Activated CD8-positive, alpha-beta memory T cell treated with anti-CD3 and anti-CD28 coated beads, Interleukin-2, amount 10 ng/mL, durations not matched to agents 7 days and 5 days (primary cell): ENCODE data around the gene ADPRM. TPM values are rescaled to one million over a fixed set of nuclear protein-coding genes. Genes with fewer than 3 reads are reported as not detected.
A peak's percentile ranks its signal among the peaks of the same experiment; 100 is the strongest.

Source experiments
- ATAC-seq: fragments of 150-1000 bp; cut with Tn5 transposase; one replicate; pipeline ENCODE4 v1.10.0; 2021; ENCODE audit warnings: moderate library complexity
- CTCF ChIA-PET: fragments of 350-600 bp; sonication (Branson Sonifier 250); formaldehyde crosslinking; loops from one replicate; lab custom pipeline; 2021; ENCODE audit warnings: antibody characterized with exemption; lab: Charles Lee
- DNase-seq: peaks from one replicate; pipeline ENCODE4 v3.0.0-alpha.2; 2020
- H3K27ac Mint-ChIP-seq: one replicate; pipeline ENCODE4 v1.8.0; 2021; ENCODE audit warnings: mild to moderate bottlenecking, mixed read lengths
- H3K27me3 Mint-ChIP-seq: one replicate; pipeline ENCODE4 v1.8.0; 2021; ENCODE audit warnings: mixed read lengths
- H3K36me3 Mint-ChIP-seq: one replicate; pipeline ENCODE4 v1.8.0; 2021; ENCODE audit warnings: mild to moderate bottlenecking, mixed read lengths
- H3K4me1 Mint-ChIP-seq: one replicate; pipeline ENCODE4 v1.8.0; 2021; ENCODE audit warnings: mixed read lengths
- H3K4me3 Mint-ChIP-seq: one replicate; pipeline ENCODE4 v1.8.0; 2021; ENCODE audit warnings: mild to moderate bottlenecking, moderate library complexity, mixed read lengths
- H3K9me3 Mint-ChIP-seq: one replicate; pipeline ENCODE4 v1.8.0; 2022; ENCODE audit warnings: low read depth, mixed read lengths
- total RNA-seq, 2 experiments: library from RNA; stranded (reverse); gene quantifications; one replicate each; pipeline ENCODE4 v1.2.3, GENCODE V29; 2021

ADPRM gene
- total RNA-seq, 2 experiments from 2014 or later, result 9.9 to 10.6 TPM

DNA sequence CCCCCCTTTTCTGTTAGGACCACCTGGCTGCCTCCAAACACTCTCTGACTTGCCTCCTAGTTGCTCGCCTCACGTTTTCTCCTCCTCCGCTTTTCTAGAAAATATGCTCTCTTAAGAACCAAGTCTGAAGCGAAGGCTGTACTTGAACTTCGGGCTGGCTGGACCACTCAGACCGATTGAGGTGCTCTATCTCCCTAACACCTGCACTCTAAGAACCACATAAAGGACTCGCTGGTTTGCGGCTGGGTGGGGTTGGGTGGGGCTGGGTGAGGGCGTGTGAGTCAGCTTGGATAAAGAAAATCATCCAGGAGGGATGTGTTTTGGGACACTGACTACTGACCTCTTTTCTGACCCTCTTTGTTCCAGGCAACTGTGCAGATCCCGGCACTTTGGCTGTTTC is 55.3 kb downstream of the ADPRM start:
- Mint-ChIP-seq H3K27me3 (no peaks in the 10 kb centered on the region), H3K27ac (no peak overlapping the region), H3K4me1 (no peaks in the 10 kb centered on the region), H3K36me3 (no peaks in the 10 kb centered on the region), H3K9me3 (no peaks in the 10 kb centered on the region), H3K4me3 (no peak overlapping the region)
- no peak for ATAC-seq
- CTCF ChIA-PET, result no interaction called here
- DNase-seq, result no peak

DNA sequence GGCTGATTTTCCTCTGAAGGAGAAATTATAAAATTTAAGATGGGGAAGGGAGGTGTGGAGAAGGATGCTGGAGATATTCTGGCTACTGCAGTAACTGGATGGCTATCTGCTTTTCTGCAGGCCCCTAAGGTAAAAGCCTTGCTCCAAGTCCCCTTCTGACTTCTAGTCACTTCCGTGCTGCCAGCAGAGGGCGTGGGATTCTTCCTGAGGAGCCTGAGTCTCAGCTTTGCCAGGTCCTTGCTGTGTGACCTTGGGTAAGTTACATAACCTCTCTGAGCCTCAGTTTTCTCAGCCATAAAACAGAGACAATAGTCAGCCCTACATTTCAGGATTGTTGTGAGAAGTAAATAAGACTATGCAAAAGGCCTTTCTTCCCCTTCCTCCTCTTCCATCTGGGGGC is 56.7 kb downstream of the ADPRM start:
- Mint-ChIP-seq H3K36me3 (no peaks in the 10 kb centered on the region), H3K27me3 (no peaks in the 10 kb centered on the region), H3K9me3 (no peaks in the 10 kb centered on the region), H3K4me1 (no peaks in the 10 kb centered on the region), H3K4me3 (no peak overlapping the region), H3K27ac (no peak overlapping the region)
- CTCF ChIA-PET, result interaction anchor here (1.5 kb wide), 1 partner anchor 91 kb away, joined by 9 read pairs; no protein-coding TSS in a partner anchor
- no peak for ATAC-seq
- DNase-seq, result peak; percentile 43

DNA sequence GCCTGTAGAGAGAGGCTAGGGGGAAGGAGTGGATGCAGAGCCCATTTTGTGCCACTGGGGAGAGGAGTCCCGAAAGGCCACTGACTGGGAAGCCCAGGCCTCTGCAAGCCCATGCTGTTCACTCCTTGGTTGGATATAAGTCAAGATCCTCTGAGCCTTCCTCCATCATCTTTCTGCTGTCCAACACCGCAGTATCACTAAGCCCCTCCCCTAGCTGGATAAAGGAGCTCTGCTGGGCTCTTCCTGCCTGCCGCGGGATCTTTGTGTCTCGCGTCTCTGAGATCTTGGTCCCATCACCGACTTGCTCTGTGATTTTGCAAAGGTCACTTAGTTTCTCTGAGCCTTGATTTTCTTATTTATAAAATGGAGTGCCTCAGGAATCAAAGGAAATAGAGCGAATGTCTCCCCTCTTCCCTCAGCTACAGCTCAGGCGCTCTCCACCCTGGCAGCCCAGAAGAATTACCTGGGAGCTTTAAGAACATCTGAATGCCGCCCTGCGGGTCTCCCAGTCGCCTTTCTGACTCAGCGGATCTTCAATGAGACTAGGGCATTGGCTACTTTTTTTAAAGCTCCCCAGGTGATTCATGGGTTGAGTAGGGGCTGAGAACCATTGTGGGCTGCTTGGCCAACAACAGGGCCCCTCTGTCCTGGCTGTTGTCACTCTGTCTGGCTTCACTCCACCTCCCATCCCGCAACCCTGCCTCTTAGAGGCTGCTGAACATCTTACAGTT is 57.6 kb downstream of the ADPRM start:
- no peaks in the 10 kb centered on the region for H3K36me3 Mint-ChIP-seq
- H3K4me3 Mint-ChIP-seq, result no peak overlapping the region
- CTCF ChIA-PET, result interaction anchor here (1.5 kb wide), 1 partner anchor 90 kb away, joined by 9 read pairs; no protein-coding TSS in a partner anchor

DNA sequence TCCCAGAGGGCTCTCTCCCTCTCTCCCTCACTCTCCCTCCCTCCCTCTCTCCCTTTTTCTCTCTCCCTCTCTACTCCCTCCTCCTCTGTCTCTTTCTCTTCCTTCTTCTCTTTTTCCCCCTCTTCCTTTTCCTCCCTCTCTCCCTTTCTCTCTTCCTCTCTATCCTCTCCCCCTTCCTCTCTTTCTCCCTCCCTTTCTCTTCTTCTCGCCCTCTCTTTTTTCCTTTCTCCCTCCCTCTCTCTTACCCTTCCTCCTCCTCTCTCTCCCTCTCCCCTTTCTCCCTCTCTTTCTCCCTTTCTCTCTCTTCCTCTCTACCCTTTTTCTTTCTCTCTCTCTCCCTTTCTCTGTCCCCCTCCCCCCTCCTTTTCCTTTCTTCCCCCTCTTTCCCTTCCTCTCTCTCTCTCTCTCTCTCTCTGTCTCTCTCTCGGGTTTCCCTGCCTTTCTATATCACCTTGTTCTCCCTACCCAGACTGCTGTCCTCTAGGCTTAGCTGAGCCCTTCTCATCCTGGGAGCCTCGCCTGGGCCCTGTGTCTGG is 58.3 kb downstream of the ADPRM start:
- DNase-seq, result no peak
- no peak overlapping the region for H3K4me3 Mint-ChIP-seq
- no peak overlapping the region for H3K27ac Mint-ChIP-seq
- H3K36me3 Mint-ChIP-seq, result no peaks in the 10 kb centered on the region
- CTCF ChIA-PET, result interaction anchor here (1.5 kb wide), 1 partner anchor 89 kb away, joined by 9 read pairs; no protein-coding TSS in a partner anchor
- no peak for ATAC-seq
- H3K4me1 Mint-ChIP-seq, result no peaks in the 10 kb centered on the region
- no peaks in the 10 kb centered on the region for H3K9me3 Mint-ChIP-seq
- no peaks in the 10 kb centered on the region for H3K27me3 Mint-ChIP-seq

More for the DNA sequence above, 57.6 kb downstream of the ADPRM start:
- no peaks in the 10 kb centered on the region for H3K4me1 Mint-ChIP-seq
- ATAC-seq (no peak), DNase-seq (no peak)
- H3K27ac Mint-ChIP-seq, result no peak overlapping the region
- H3K9me3 Mint-ChIP-seq, result no peaks in the 10 kb centered on the region
- no peaks in the 10 kb centered on the region for H3K27me3 Mint-ChIP-seq

DNA sequence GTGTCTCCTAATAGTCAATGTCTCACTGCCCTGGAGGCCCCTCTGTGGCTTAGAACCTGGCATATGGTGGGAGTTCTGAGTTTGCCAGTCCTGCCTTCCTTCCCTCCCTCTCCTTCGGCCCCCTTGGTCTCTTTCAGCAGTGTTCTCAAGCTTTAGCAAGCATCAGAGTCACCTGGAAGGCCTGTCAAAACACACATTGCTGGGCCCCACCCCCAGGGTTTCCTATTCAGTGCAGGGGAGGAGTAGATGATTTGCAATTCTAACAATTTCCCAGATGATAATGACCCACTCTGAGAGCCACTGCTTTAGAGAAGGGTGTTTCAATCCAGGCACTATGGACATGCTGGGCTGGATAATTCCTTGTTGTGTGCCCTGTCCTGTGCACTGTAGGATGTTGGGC is 58.8 kb downstream of the ADPRM start:
- no peak overlapping the region for H3K4me3 Mint-ChIP-seq
- no peaks in the 10 kb centered on the region for H3K9me3 Mint-ChIP-seq
- no peaks in the 10 kb centered on the region for H3K27me3 Mint-ChIP-seq
- H3K4me1 Mint-ChIP-seq, result no peaks in the 10 kb centered on the region
- CTCF ChIA-PET, result no interaction called here
- no peaks in the 10 kb centered on the region for H3K36me3 Mint-ChIP-seq
- no peak for ATAC-seq
- no peak for DNase-seq
- H3K27ac Mint-ChIP-seq, result no peak overlapping the region

DNA sequence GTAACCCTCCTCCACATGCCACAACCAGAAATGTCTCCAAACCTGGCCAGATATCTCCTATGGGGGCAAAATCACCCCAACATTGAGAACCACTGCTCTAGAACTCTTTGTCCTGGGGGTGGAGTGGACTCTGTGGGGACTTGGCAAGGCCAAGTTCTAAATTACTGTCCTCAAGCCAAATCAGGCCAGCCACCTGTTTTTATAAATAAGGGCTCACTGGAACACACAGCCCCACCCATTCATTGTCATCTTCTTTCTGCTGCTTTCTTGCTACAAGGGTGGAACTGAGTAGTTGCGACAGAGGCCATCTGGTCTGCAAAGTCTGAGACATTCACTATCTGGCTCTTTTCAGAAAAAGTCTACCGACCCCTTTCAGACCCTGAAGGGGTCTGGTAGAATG is 59.2 kb downstream of the ADPRM start:
- no peaks in the 10 kb centered on the region for H3K36me3 Mint-ChIP-seq
- DNase-seq, result no peak
- H3K27ac Mint-ChIP-seq, result no peak overlapping the region
- CTCF ChIA-PET, result no interaction called here
- H3K4me1 Mint-ChIP-seq, result no peaks in the 10 kb centered on the region
- H3K4me3 Mint-ChIP-seq, result no peak overlapping the region
- no peaks in the 10 kb centered on the region for H3K27me3 Mint-ChIP-seq
- ATAC-seq, result no peak
- H3K9me3 Mint-ChIP-seq, result no peaks in the 10 kb centered on the region

DNA sequence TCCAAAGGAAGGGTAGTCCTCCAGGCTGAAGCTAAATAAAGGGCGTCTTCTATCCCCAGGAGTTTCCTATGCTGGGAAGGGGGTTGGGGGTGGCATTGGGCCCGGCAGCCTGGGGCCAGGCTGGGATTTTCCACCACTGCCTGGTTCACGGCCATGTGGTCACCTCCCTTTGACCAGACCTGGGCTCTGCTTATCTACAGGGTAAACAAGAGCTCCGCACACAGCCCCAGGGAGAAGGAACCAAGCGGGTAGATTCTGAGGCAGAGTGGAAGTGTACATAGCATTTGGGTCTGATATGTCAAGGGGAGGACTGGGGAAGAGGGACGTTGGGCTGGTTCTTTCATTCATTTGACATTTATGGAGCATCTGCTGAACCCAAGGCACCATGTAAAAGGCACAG is 59.7 kb downstream of the ADPRM start:
- no peaks in the 10 kb centered on the region for H3K36me3 Mint-ChIP-seq
- ATAC-seq (no peak), DNase-seq (no peak)
- CTCF ChIA-PET, result no interaction called here
- H3K4me1 Mint-ChIP-seq, result no peaks in the 10 kb centered on the region
- no peak overlapping the region for H3K27ac Mint-ChIP-seq
- no peaks in the 10 kb centered on the region for H3K27me3 Mint-ChIP-seq
- no peaks in the 10 kb centered on the region for H3K9me3 Mint-ChIP-seq
- no peak overlapping the region for H3K4me3 Mint-ChIP-seq

DNA sequence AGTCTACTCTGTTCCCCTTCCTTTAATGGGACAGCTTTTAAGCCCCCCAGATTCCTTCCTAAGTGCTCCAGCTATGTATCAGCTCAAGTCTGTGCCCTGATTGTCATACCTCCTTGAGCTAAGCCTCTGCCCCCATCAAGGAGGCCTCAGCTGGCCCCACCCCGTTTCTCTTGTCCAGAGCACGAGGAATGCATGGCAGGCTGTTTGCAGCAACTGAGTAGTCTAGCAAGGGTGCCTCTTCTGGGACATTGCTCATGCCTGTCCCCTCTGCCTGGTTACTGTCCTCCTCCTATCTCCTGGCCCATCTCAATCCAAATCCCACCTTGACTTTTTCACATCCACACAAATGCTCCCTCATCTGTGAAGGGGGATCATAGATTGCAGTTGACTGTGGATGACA is 60.3 kb downstream of the ADPRM start:
- Mint-ChIP-seq H3K9me3 (no peaks in the 10 kb centered on the region), H3K4me3 (no peak overlapping the region), H3K27me3 (no peaks in the 10 kb centered on the region), H3K36me3 (no peaks in the 10 kb centered on the region), H3K4me1 (no peaks in the 10 kb centered on the region), H3K27ac (no peak overlapping the region)
- DNase-seq, result no peak
- no peak for ATAC-seq
- CTCF ChIA-PET, result interaction anchor here (0.5 kb wide), 1 partner anchor 14 kb away, joined by 4 read pairs; no protein-coding TSS in a partner anchor

DNA sequence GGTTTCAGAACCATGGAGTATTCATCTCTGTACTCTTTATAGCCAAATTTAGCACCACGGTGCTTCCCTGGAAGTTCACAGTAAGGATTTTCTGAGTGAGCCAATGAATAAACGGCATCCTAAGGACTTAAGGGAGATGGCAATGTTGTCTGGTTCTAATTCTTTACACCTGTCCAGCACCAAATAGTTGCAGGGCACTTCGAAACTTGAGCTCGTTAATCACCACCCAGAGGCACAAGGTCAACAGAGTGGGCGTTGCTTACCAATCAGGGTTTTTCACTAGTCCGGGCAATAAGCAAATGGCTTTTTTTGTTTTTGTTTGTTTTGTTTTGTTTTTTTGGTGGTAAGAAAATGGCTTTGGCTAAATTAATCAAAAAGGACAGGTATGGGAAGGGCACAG is 60.7 kb downstream of the ADPRM start:
- DNase-seq (no peak), ATAC-seq (no peak)
- Mint-ChIP-seq H3K4me3 (no peak overlapping the region), H3K9me3 (no peaks in the 10 kb centered on the region), H3K27me3 (no peaks in the 10 kb centered on the region), H3K4me1 (no peaks in the 10 kb centered on the region), H3K36me3 (no peaks in the 10 kb centered on the region), H3K27ac (no peak overlapping the region)
- CTCF ChIA-PET, result interaction anchor here (0.5 kb wide), 1 partner anchor 14 kb away, joined by 4 read pairs; no protein-coding TSS in a partner anchor

Other genes starting within 250 kb of the ADPRM start
- not detected for gene MYH4, start 228.0 kb upstream of the ADPRM start, total RNA-seq
- not detected for gene MYH1, start 179.1 kb upstream of the ADPRM start, total RNA-seq
- gene MYH2, start 147.9 kb upstream of the ADPRM start, total RNA-seq, result not detected
- gene MYH3, start 40.3 kb upstream of the ADPRM start, total RNA-seq, result 1 to 10 TPM; 4.1 to 4.3 TPM
- 10 to 100 TPM; 25.6 to 30.4 TPM for gene SCO1, start 61 bp upstream of the ADPRM start, total RNA-seq
- under 1 TPM; 0.29 to 0.35 TPM for gene TMEM220, start 32.4 kb downstream of the ADPRM start, total RNA-seq
- gene TMEM238L, start 106.5 kb downstream of the ADPRM start, total RNA-seq, result not detected
- not detected for gene PIRT, start 140.5 kb downstream of the ADPRM start, total RNA-seq